B cell (primary cell): Measurements from ENCODE around the gene BCOR. TPM values are rescaled to one million over a fixed set of nuclear protein-coding genes. Genes with fewer than 3 reads are reported as not detected.

Experiments used
- ATAC-seq: fragments of 200-7000 bp; cut with Tn5 transposase; one replicate; pipeline ENCODE4 v1.10.0; 2021; ENCODE audit warnings: low read depth, mild to moderate bottlenecking, moderate number of reproducible peaks, moderate library complexity
- CTCF ChIA-PET: fragments of 350-600 bp; sonication (Branson Sonifier 250); formaldehyde crosslinking; loops from one replicate; lab custom pipeline; 2021; ENCODE audit warnings: antibody characterized with exemption, inconsistent platforms; lab: Charles Lee
- POLR2A ChIA-PET: fragments of 350-600 bp; sonication (Branson Sonifier 250); formaldehyde crosslinking; loops from one replicate; lab custom pipeline; 2021; ENCODE audit warnings: antibody characterized with exemption; lab: Charles Lee
- DNase-seq: peaks from one replicate; pipeline ENCODE4 v3.0.0; 2013
- H2AFZ ChIP-seq: 2 replicates; pipeline ENCODE4 v1.6.1; 2012; ENCODE audit warnings: mild to moderate bottlenecking, low read depth, low read length; ENCODE audit not compliant: insufficient read depth, poor library complexity, severe bottlenecking
- H3K27ac ChIP-seq, 2 donors: 1 replicate in 1 of 2; 2 replicates in 1 of 2; pipeline ENCODE4 v1.5.1; 2012 to 2013; ENCODE audit warnings: low read length in 2 of 2, mild to moderate bottlenecking in 2 of 2, moderate library complexity in 1 of 2
- H3K27me3 ChIP-seq, 4 experiments: fragments of 200-600 bp in 1 of 4; sonication (generic) in 1 of 4; replicated peaks in 1 of 4; 1 replicate in 2 of 4; 2 replicates in 2 of 4; pipeline versions ENCODE4 v1.6.1 to v1.7.0; 2013 to 2016; ENCODE audit warnings: low read length in 3 of 4, mild to moderate bottlenecking in 2 of 4, mixed read lengths in 1 of 4, moderate library complexity in 1 of 4; ENCODE audit not compliant: insufficient read depth in 4 of 4, control insufficient read depth in 3 of 4; ENCODE audit errors: control extremely low read depth in 1 of 4
- H3K36me3 ChIP-seq, 2 experiments: replicated peaks in 1 of 2; 1 replicate in 1 of 2; 2 replicates in 1 of 2; pipeline versions ENCODE4 v1.6.1 to v1.7.1; 2013; ENCODE audit warnings: low read length in 1 of 2; ENCODE audit not compliant: insufficient read depth in 2 of 2, control insufficient read depth in 1 of 2; ENCODE audit errors: control extremely low read depth in 1 of 2, extremely low read depth in 1 of 2
- H3K4me1 ChIP-seq, 2 donors: fragments of 200-600 bp in 1 of 2; sonication (generic) in 1 of 2; 1 replicate in 1 of 2; 2 replicates in 1 of 2; pipeline versions ENCODE4 v1.5.1 to v1.6.1; 2013 to 2017; ENCODE audit warnings: low read length in 2 of 2; ENCODE audit not compliant: control insufficient read depth in 2 of 2, insufficient read depth in 2 of 2
- H3K4me2 ChIP-seq: replicated peaks from 2 replicates; pipeline ENCODE3; 2012; ENCODE audit warnings: mild to moderate bottlenecking, low read depth, low read length; ENCODE audit not compliant: poor library complexity, severe bottlenecking
- H3K4me3 ChIP-seq, 5 experiments: fragments of 200-600 bp in 1 of 5; sonication (generic) in 1 of 5; 1 replicate in 3 of 5; 2 replicates in 2 of 5; pipeline versions ENCODE4 v1.5.1 to v1.7.0; 2011 to 2016; ENCODE audit warnings: low read length in 4 of 5, mild to moderate bottlenecking in 4 of 5, low read depth in 2 of 5, control low read depth in 1 of 5, moderate library complexity in 1 of 5; ENCODE audit not compliant: insufficient read depth in 1 of 5; ENCODE audit errors: control extremely low read depth in 1 of 5, extremely low read depth in 1 of 5
- H3K79me2 ChIP-seq: fragments of 200-600 bp; sonication (generic); one replicate; pipeline ENCODE4 v1.6.0; 2016; ENCODE audit warnings: low read length; ENCODE audit not compliant: control insufficient read depth, insufficient read depth
- H3K9ac ChIP-seq: fragments of 200-600 bp; sonication (generic); 2 replicates; pipeline ENCODE4 v1.6.1; 2017; ENCODE audit warnings: mild to moderate bottlenecking, low read length, moderate library complexity
- H3K9me3 ChIP-seq, 3 donors: one replicate each; pipeline versions ENCODE4 v1.6.1 to v1.7.1; 2013; ENCODE audit warnings: low read length in 2 of 3; ENCODE audit not compliant: control insufficient read depth in 2 of 3, insufficient read depth in 1 of 3; ENCODE audit errors: control extremely low read depth in 1 of 3
- H4K20me1 ChIP-seq: 2 replicates; pipeline ENCODE4 v1.6.0; 2012; ENCODE audit warnings: mild to moderate bottlenecking, low read length; ENCODE audit not compliant: insufficient read depth, control insufficient read depth, poor library complexity, severe bottlenecking
- H3K27ac Mint-ChIP-seq: one replicate; pipeline ENCODE4 v1.8.0; 2021; ENCODE audit warnings: mixed read lengths
- H3K27me3 Mint-ChIP-seq: one replicate; pipeline ENCODE4 v1.8.0; 2021; ENCODE audit warnings: mixed read lengths
- H3K4me1 Mint-ChIP-seq: one replicate; pipeline ENCODE4 v1.8.0; 2021; ENCODE audit warnings: mixed read lengths
- H3K4me3 Mint-ChIP-seq: one replicate; pipeline ENCODE4 v1.8.0; 2021; ENCODE audit warnings: mixed read lengths
- H3K9me3 Mint-ChIP-seq: one replicate; pipeline ENCODE4 v1.8.0; 2022; ENCODE audit warnings: mixed read lengths; ENCODE audit not compliant: insufficient read depth
- EZH2 ChIP-seq: IDR thresholded peaks from 2 replicates; pipeline ENCODE4 v1.6.1; 2012; ENCODE audit warnings: borderline replicate concordance, low read depth, mild to moderate bottlenecking, moderate library complexity, low read length; ENCODE audit not compliant: insufficient read depth, poor library complexity, severe bottlenecking
- WGBS: methylation state at CpG from one replicate; pipeline ENCODE4 v1.1.5; 2013; ENCODE audit warnings: missing lambda C conversion rate; ENCODE audit not compliant: insufficient coverage; 5-methylcytosine and 5-hydroxymethylcytosine counted together
- intact Hi-C: fragments of 100-400 bp; cut with micrococcal nuclease; formaldehyde crosslinking; loops from one replicate; pipeline ENCODE4 v1.10.0; 2022
- polyA plus RNA-seq: library from polyadenylated mRNA; depleted of rRNA; stranded (reverse); fragments of >200 nt; gene quantifications from 2 replicates; pipeline ENCODE4 v1.2.3, GENCODE V29; 2012
- total RNA-seq, 2 donors: library from RNA; stranded (reverse); fragments of 120-200 nt in 1 of 2; gene quantifications; 1 replicate in 1 of 2; 2 replicates in 1 of 2; pipeline versions ENCODE4 v1.2.3 to v1.2.4, GENCODE V29; 2013 to 2022
- TF ChIP-seq, protein P1 (sequence below): fragments of 200-600 bp; IDR thresholded peaks from one replicate; pipeline ENCODE4 v1.8.0; 2022; ENCODE audit warnings: antibody characterized with exemption, mild to moderate bottlenecking

BCOR gene
- total and polyA plus RNA-seq, 2 donors (not counting 1 experiment from before 2014, with no cell fraction given): 19.0 to 65.3 TPM

GRCh38 chrX:40132751-40133150 lies 35.0 kb upstream of the BCOR start:
- 90% methylated on average over 3 of the region's 7 CpGs for WGBS
- Histone ChIP-seq H2AFZ (no peak overlapping the region), H4K20me1 (no peaks in the 10 kb centered on the region), H3K4me2 (no peak overlapping the region), H3K27ac (no peak overlapping the region), H3K36me3 (no peaks in the 10 kb centered on the region), H3K9ac (no peak overlapping the region), H3K9me3 (no peaks in the 10 kb centered on the region), H3K4me1 (no peaks in the 10 kb centered on the region), H3K27me3 (no peaks in the 10 kb centered on the region), H3K79me2 (no peaks in the 10 kb centered on the region), H3K4me3 (no peak overlapping the region)
- Mint-ChIP-seq H3K4me3 (no peak overlapping the region), H3K9me3 (no peaks in the 10 kb centered on the region), H3K4me1 (peaks cover 7% of the 10 kb centered on the region), H3K27me3 (no peaks in the 10 kb centered on the region), H3K27ac (no peak overlapping the region)
- DNase-seq (no peak), ATAC-seq (no peak)
- ChIA-PET POLR2A (interaction anchor here (0.6 kb wide), 1 partner anchor 38 kb away, joined by 3 read pairs; no protein-coding TSS in a partner anchor), CTCF (no interaction called here)
- intact Hi-C loops: no loop called here
- TF ChIP-seq, protein P1, sequence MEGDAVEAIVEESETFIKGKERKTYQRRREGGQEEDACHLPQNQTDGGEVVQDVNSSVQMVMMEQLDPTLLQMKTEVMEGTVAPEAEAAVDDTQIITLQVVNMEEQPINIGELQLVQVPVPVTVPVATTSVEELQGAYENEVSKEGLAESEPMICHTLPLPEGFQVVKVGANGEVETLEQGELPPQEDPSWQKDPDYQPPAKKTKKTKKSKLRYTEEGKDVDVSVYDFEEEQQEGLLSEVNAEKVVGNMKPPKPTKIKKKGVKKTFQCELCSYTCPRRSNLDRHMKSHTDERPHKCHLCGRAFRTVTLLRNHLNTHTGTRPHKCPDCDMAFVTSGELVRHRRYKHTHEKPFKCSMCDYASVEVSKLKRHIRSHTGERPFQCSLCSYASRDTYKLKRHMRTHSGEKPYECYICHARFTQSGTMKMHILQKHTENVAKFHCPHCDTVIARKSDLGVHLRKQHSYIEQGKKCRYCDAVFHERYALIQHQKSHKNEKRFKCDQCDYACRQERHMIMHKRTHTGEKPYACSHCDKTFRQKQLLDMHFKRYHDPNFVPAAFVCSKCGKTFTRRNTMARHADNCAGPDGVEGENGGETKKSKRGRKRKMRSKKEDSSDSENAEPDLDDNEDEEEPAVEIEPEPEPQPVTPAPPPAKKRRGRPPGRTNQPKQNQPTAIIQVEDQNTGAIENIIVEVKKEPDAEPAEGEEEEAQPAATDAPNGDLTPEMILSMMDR: no peak
- no peak for TF ChIP-seq EZH2

- no peak overlapping the region for H3K4me2 ChIP-seq
- ChIA-PET POLR2A (interaction anchor here (0.6 kb wide), 1 partner anchor 39 kb away, joined by 3 read pairs; no protein-coding TSS in a partner anchor), CTCF (no interaction called here)
- no peak for TF ChIP-seq EZH2
- TF ChIP-seq, protein P1: no peak
- no peak overlapping the region for H2AFZ ChIP-seq
- DNase-seq (no peak), ATAC-seq (no peak)
- no peak overlapping the region for H3K4me3 ChIP-seq
- H3K27ac ChIP-seq: no peak overlapping the region
- 42% methylated on average over 3 of the region's 10 CpGs for WGBS
- intact Hi-C loops: no loop called here
- Mint-ChIP-seq H3K9me3 (no peaks in the 10 kb centered on the region), H3K4me1 (peaks cover 11% of the 10 kb centered on the region), H3K4me3 (no peak overlapping the region), H3K27ac (no peak overlapping the region), H3K27me3 (no peaks in the 10 kb centered on the region)
- H4K20me1 ChIP-seq: no peaks in the 10 kb centered on the region
- H3K27me3 ChIP-seq: no peaks in the 10 kb centered on the region
- no peaks in the 10 kb centered on the region for H3K36me3 ChIP-seq
- H3K4me1 ChIP-seq: no peaks in the 10 kb centered on the region
- no peaks in the 10 kb centered on the region for H3K9me3 ChIP-seq
- no peak overlapping the region for H3K9ac ChIP-seq
- no peaks in the 10 kb centered on the region for H3K79me2 ChIP-seq
Observed at GRCh38 chrX:40131654-40132337, 34.0 kb upstream of the BCOR start.
